Measurements from ENCODE around the gene ZNF222. TPM values are rescaled to one million over a fixed set of nuclear protein-coding genes. Genes with fewer than 3 reads are reported as not detected.

ZNF222 gene
- 1.4 and 1.8 TPM in 2 replicates for total RNA-seq

DNA sequence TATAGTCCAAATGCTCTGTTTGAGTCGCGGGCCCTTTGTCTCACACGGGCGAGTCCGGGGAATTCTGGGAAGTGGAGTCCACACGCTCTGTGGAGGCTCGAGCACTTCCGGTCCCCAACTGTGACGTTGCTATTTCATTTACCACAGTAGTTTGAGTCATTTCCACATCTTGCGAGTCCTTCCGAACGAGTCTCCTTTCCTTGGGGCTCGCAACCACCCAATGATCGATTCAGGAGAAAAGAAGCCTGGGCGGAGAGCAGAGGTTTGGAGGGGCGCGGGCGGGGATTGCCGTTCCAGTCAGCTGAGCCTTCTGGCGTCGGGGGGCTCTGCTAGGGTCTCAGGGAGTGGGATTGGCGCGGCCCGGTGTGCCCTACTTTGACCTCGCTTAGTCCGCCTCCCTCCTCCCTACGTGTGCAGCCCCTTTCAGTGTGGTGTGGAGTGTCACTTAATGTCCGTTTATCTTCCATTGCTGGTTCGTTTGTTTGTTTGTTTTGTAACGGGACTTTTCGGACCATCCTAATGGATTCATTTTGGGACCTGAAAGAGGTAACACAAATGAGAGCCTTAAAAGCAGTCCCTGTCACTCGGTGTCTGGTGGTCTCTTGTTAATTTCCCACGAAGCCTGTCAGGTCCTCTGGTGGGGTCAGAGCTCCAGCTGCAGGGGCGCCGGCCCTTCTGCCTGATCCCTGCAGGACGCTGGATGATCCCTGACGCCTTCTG lies at the start of gene ZNF222:
Gene ZNF222 (plus strand): TSS at position 163 of the 720 bp plus-strand sequence. CDS start 58 bp downstream, at position 221.

DNA sequence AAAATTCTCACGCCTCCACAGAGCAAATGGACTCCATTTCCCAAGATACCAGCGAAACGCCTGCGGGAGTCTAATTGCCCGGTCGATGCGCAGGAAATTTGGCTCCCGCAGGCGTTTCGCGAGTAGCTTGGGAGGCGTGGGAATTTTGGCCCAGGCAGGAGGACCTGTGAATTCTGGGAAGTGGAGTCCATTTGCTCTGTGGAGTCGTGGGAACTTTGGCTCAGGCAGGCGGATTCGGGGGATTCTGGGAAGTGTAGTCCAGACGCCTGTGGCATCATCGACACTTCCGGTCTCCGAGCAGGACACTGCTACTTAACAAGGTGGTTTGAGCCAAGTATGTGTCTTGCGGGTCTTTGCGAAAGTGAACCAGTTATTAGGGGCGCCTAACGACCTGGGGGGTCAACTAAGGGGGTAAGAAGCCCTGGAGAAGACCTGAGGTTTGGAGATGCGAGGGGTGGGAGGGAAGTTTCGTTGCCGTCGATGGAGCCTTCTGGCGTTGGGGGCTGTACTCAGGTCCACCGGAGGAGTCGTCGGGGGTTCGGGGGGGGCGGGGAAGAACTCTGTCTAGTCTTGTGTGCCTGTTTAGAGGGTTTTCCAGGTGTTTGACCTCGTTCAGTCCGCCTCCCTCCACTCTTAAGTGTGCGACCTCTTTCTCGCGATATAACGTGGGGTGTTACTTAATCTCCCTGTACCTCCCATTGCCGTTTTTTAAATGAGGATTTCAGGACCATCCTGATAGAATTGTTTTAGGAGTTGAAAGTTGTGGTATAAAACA lies 41.1 kb upstream of the ZNF222 start, which contains the start of gene ZNF155:
Gene ZNF155 (plus strand): TSS at position 277 of the 775 bp plus-strand sequence. CDS start 4,356 bp downstream, outside the sequence.

DNA sequence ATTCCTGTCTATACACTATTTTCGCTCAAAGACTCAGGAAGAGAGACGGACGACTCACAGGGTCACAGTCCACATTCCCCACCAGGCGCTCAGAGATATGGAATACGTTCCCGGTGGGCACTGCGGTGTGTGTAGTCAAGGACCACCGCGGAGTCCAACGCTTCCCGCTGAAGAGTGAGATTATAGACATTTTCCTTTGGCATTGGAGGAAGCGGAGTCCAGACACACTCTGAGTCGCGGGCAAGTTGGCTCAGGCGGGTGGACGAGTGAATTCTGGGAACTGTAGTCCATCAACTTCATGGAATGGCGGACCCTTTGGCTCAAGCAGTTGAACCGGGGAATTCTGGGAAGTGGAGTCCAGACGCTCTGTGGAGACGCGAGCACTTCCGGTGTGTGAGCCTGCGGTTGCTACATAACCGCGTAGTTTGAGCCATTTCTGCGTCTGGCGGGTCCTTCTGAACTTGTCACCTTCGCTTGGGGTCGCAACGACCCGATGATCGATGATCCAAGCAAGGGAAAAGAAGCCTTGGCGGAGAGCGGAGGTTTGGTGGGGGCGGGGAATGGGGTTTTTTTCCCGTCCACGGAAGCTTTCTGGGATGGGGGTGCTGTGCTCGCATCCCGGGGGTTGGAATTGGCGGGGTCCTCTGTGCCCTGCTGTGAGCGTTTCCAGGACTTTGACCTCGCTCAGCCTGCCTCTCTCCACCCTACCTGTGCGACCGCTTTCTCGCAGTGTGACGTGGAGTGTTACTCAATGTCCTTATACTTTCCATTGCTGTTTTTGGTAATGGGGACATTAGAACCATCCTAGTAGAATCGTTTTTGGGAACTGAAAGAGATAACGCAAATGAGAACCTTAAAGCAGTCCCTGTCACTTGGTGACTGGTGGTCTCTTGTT lies 22.4 kb upstream of the ZNF222 start, which contains the start of gene ZNF230:
Gene ZNF230 (plus strand): TSS at position 392 of the 895 bp plus-strand sequence. CDS start 4,122 bp downstream, outside the sequence.

DNA sequence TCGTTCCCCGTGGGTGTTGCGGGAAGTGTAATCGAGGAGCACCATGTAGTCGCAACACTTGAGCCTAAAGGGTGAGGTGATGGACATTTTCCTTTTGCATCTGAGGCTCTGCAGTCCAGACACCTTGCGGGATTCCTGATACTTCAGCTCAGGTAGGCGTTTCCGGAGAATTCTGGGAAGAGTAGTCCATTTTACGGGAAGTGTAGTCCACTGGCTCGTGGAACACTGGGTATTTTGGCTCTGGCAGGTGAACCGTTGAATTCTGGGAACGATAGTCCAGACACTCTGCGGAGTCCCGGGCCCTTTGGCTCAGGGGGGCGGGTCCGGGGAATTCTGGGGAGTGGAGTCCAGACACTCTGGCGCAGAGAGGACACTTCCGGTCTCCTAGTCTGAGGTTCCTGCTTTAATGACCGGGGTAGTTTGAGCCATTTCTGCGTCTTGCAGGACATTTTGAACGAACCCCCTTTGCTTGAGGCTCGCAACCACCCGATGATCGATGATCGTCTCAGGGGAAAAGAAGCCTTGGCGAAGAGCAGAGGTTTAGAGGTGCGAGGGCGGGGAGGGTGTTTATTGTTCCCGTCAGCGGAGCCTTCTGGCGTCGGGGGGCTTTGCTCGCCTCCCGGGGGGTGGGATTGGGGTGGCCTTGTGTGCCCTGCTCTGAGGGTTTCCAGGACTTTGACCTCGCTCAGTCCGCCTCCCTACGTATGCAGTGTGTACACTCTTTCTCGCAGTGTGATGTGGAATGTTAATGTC lies 26.6 kb downstream of the ZNF222 start, which contains the start of gene ZNF223:
Gene ZNF223 (plus strand): TSS at position 387 of the 753 bp plus-strand sequence. CDS start 3,141 bp downstream, outside the sequence.

DNA sequence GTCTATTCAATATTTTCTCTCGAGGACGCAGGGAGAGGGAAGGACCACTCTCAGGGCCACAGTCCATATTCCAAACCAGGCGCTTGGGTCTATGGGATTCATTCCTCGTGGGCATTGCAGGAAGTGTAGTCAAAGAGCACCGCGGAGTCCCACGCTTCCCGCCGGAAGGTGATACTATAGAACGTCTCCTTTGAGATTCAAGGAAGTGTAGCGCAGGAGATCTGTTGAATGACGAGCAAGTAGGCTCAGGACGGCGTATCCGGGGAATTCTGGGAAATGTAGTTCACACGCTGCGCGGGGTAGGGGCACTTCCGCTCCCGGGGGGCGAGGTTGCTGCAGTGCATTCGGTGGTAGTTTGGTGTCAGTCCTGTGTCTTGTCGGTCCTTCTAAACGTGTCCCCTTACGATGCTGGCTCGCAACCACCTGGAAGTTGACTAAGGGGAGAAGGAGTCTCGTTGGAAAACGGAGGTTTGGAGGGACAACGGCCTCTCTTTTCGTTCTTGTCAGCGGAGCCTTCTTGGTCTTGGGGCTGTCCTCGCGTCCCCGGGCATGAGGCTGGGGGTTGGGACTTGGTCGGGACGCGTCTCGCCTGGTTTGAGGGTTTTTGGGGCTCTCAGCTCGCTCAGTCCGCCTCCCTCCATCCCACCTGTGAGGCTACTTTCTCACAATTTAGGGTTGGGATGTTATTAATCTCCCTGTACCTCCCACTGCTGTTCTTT lies 46.8 kb downstream of the ZNF222 start, which contains the start of gene ZNF284:
Gene ZNF284 (plus strand): TSS at position 336 of the 719 bp plus-strand sequence. CDS start 4,231 bp downstream, outside the sequence.

Other genes starting within 250 kb of the ZNF222 start
- gene KCNN4, start 244.4 kb upstream of the ZNF222 start, total RNA-seq = 1.3 and 3.2 TPM in 2 replicates
- gene LYPD5, start 222.9 kb upstream of the ZNF222 start, total RNA-seq = 2.4 and 3.9 TPM in 2 replicates
- gene ZNF283, start 198.1 kb upstream of the ZNF222 start, total RNA-seq = 2.5 and 2.7 TPM in 2 replicates
- 1.3 and 3.4 TPM in 2 replicates for gene ZNF404, start 141.4 kb upstream of the ZNF222 start, total RNA-seq
- 4.3 and 6.8 TPM in 2 replicates for gene ZNF45, start 90.1 kb upstream of the ZNF222 start, total RNA-seq
- gene ZNF221, start 74.2 kb upstream of the ZNF222 start, total RNA-seq = 2.4 and 3.3 TPM in 2 replicates
- gene ZNF155, start 41.2 kb upstream of the ZNF222 start, total RNA-seq = 2.6 and 6.1 TPM in 2 replicates
- 0.94 and 1.4 TPM in 2 replicates for gene ZNF230, start 22.4 kb upstream of the ZNF222 start, total RNA-seq
- 2.3 and 2.5 TPM in 2 replicates for gene ZNF223, start 26.7 kb downstream of the ZNF222 start, total RNA-seq
- gene ZNF284, start 46.8 kb downstream of the ZNF222 start, total RNA-seq = 0.73 and 0.98 TPM in 2 replicates
- gene ZNF224, start 69.0 kb downstream of the ZNF222 start, total RNA-seq = 7.4 and 8.3 TPM in 2 replicates
- gene ZNF225, start 88.0 kb downstream of the ZNF222 start, total RNA-seq = 1.1 and 1.9 TPM in 2 replicates
- 5.2 and 5.5 TPM in 2 replicates for gene ZNF234, start 116.2 kb downstream of the ZNF222 start, total RNA-seq
- 7.9 and 15.5 TPM in 2 replicates for gene ZNF226, start 139.7 kb downstream of the ZNF222 start, total RNA-seq
- 3.1 and 5.6 TPM in 2 replicates for gene ZNF227, start 187.2 kb downstream of the ZNF222 start, total RNA-seq
- 0.13 and 1.0 TPM in 2 replicates for gene ZNF233, start 234.5 kb downstream of the ZNF222 start, total RNA-seq